ENCODE results near the gene HPS5.

The HPS5 gene

DNA sequence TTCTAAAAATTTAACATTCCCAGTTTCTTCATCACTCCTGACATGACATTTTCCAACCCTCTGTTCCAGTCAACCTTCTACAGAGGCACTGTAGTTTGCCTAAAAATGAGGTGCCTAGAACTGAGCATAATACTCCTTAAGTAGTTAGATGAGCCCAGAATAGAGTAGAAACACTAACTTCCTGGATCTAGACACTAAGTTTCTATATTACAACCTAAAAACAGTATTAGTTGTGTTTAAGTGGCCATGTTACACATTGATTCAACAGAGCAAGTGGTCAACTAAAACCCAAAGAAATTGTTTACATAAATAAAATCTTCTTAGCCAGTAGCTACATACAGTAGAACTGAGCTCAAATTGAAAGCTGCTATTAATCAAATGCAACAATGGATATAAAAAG is 1.3 kb downstream of the HPS5 start:
- peak; percentile 30 for DNase-seq (ENCODE audit: low spot score)

DNA sequence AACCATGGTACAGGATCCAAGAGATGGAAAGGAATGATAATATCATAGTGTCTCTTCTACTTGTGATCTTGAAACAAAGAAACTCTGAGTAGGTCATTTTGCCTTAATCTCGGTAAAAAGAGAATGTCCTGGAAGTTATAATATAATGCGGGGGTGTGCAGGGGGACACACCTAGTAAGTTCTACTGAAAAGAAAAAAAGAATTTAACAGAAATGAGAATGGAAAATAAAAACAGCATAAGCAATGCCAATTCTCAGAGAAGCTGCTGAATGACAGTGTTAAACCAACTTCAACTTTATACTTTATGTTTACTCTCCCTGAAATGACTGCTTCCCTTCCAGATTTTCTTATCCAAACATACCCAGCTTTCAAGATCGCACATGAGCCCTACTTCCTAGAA is 2.0 kb downstream of the HPS5 start:
- DNase-seq (ENCODE audit: low spot score), result no peak

DNA sequence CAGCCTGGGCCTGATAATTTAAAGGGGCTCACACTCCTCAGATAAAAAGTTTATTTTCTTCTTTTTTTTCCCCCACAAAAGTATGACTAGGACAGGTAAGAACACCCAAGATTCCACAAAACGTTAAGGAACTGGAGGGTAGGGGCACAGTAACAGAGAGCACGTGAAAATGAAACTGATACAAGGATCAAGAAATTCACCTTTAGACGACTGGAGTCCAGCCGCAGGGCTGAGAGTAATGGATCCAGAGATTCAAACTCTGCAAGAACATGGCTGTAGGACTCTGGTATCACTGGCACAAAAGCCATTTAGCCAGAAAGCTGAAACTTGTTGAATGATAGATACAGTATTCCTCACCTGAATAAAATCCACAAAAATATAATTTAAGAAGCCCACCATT is 4.4 kb downstream of the HPS5 start:
- DNase-seq (ENCODE audit: low spot score), result no peak

DNA sequence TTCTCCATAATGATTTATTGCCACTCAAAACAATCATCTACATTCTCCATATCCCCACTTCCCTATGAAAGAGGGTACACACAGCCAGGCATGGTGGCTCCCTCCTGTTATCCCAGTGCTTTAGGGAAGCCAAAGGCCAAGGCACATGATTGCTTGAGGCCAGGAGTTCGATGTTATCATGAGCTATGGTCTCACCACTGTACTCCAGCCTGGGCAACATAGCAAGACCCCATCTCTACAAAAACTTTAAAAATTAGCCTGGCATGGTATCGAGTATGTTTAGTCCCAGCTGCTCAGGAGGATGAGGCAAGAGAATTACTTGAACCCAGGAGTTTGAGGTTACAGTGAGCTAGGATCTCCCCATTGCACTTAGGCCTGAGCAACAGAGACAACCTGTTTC is 6.0 kb downstream of the HPS5 start:
- no peak for DNase-seq (ENCODE audit: low spot score)

DNA sequence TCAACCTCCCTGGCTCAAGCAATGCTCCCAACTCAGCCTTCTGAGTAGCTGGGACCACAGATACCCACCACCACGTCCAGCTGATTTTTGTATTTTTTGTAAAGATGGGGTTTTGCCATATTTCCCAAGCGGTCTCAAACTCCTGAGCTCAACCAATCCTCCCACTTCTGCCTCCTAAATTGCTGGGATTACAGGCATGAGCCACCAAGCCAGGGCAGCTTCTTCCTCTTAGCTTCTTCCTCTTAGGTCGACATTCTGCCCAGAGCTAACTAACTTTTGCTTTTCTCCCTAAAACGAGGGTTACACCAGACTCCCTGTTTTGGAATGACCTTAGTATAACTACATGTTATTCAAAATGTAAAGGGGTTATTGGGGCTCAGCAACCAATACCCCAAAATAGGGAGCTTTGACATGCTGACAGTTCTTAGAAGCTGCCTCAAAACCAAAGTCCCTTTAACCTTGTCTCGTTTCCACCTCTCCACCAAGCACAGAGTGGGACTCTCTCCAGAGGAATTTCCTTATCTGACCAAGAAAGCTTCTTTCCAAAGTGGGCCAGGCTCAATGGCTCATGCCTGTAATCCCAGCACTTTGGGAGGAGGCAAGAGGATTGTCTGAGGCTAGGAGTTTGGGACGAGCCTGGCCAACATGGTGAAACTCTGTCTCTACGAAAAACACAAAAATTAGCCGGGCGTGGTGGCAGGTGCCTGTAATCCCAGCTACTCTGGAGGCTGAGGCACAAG is 7.0 kb downstream of the HPS5 start:
- no peak for DNase-seq (ENCODE audit: low spot score)

DNA sequence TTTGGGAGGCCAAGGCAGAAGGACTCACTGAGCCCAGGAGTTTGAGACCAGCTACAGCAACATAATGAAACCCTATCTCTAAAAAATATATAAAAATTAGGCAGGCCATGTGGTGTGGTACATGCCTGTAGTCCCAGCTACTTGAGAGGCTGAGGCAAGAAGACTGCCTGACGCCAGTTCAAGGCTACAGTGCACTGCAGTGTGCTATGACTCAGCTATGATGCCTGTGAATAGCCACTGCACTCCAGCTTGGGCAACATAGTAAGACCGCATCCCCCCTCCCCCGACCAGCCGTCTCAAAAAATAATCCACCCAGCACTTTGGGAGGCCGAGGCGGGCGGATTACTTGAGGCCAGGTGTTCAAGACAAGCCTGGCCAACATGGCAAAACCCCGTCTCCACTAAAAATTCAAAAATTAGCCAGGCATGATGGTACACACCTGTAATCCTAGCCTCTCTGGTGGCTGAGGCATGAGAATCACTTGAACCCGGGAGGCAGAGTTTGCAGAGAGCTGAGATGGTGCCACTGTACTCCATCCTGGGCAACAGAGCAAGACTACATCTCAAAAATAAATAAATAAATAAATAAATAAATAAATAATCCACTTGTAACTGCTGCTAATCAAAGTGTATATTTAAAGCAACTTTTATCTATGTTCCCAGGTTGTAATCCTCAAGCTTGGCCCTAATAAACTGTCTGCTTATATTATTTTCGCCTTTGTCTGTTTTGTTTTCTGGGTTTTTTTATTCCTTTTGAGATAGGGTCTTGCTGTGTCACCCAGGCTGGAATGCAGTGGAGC is 7.8 kb downstream of the HPS5 start:
- DNase-seq (ENCODE audit: low spot score), result no peak

DNA sequence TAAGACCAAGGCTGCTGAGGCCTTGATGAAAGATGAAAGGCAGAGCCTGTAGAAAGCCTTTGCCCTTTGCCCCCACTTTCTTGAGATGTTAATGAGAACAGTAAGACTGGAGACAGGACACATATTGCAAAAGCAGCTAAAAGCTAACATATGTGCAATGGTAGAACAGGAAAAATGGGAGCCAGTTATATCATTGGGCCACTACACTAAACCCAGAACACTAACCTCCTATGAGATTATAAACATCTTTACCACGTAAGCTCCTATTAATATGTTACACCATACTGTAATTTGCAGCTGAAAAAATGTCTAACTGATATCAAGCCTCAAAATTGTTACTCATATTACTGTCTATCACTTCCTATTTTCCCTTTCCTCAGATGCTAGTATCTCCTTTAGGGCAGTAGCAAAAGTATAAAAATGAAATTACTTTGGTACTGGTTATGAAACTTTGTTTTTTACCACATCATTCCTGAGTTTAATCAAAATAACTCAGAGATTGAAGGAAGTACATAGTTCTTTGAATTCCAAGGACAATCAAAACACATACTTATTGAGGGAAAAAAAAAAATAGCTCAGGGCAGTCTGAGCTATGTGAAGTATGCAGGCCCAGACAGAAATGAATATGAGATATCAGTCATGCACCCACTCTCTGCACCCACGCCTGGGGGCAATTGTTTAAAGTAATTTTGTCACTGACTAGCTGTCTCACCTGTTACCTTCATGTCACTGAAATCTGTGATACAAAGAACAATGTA is 9.1 kb downstream of the HPS5 start:
- no peak for DNase-seq (ENCODE audit: low spot score)

DNA sequence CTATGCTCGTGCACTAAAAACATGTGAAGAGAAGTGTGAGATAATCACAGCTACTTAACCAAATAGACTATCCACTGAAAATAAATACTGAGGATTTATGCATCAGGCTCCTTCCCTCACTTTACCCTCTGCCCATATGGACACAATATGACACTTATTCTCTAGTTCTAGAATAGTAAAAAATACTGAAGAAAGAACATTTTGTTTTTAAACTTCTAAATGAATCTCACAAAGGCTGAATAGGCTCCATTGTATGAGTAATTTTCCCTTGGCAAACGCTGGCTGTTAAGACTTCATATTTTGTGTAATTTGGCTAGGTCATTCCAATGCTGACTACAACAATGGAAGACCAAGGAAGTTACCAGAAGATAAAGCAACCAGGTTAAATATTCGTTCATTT is 9.9 kb downstream of the HPS5 start:
- no peak for DNase-seq (ENCODE audit: low spot score)

DNA sequence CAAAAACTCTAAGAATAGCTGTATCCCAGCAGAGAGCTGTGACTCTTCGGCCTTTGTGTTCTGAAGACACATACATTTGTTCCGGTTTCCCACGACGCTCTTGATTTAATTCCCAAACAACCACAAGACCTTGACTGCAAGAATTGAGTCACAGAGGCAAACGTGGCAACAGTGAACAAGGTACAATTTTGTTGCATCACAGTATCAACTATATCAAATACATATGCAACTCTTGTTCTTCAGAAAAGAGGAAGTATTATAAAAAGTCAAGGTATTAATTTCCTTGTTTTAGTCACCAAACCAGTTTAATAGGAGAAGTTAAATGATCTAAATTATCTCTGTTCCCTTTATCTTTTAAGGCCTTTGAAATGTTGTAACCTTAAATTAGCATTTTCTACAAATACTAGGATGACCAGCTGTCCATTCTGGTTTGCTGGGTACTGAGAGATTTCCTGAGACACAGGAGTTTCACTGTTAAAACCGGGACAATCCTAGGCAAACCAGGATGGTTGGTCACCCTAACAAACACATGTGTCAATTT is 11.1 kb downstream of the HPS5 start:
- no peak for DNase-seq (ENCODE audit: low spot score)

DNA sequence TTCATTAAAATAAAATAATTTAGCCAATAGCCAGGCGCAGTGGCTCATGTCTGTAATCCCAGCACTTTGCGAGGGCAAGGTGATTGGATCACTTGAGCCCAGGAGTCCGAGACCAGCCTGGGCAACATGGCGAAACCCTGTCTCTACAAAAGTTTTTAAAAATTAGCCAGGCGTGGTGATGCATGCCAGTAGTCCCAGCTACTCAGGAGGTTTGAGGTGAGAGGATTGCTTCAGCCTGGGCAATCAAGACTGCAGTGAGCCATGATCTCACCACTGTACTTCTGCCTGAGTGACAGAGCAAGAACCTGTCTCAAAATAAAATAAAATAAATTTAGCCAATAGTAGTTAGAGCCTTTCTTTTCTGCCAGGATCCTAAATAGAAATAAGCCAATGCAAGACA is 12.2 kb downstream of the HPS5 start:
- DNase-seq (ENCODE audit: low spot score), result no peak

DNA sequence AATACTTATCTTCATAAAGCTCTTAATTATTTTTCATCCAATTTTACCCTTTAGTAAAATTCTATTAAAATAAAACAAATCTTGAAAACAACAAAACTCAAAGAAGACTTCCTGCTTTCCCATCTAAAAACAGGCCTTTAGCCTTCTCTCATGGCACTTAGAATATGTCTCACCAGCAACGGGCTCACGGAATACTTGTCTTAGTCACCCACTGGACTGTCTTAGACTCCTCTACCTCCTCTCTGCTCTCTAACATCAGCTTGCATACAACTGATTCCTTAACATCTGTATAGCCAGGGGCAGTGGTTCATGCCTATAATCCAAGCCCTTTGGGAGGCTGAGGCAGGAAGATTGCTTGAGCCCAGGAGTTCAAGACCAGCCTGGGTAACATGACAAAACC is 13.7 kb downstream of the HPS5 start:
- DNase-seq (ENCODE audit: low spot score), result no peak

DNA sequence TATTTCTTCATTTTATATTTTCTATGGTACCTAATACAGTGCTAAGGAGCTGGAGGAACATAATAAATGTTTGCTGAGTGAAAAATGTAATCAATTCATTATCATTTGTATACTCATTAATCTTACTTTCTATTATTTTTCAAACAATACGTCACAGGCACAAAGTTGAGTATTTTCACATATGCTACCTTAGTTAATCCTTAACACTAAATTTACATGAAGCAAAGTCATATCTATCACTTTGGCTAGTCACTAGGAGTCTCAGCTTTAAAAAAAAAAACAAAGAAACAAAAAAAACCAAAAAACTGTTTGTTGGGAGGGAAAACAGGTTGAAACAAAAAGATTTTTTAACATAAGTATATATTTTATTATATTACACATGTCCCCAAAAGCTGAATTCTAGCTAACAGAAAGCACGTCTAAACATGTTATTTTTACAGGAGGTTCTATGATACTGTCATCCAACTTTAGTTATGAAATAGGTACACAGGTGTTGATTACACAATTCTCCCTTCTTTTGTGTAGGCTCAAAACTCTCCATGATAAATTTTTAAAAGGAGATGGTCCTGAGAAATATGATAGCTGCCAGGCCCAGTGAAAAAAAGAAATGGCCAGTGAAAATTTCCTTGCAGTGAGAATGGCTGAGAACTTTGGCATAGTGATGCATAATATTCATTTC is 14.3 kb downstream of the HPS5 start:
- DNase-seq (ENCODE audit: low spot score), result no peak

DNA sequence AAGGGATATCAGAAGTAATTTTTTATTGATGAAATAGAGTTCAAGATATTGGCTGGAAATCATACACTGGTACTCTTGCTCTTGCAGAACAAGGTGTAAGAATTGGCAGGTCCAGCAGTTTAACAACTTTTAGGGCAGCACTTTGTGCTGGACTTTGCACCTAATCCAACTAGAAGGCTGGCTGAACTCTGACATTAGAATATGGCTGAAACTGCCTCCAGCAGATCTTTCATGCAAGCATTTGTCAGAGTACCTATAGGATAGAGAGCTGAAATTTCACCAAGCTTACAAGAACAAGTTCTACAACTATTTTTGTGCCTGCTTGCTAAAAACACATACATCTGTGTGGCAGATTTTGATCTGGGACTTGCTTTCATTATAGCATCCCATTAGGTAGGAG is 17.2 kb downstream of the HPS5 start:
- no peak for DNase-seq (ENCODE audit: low spot score)

DNA sequence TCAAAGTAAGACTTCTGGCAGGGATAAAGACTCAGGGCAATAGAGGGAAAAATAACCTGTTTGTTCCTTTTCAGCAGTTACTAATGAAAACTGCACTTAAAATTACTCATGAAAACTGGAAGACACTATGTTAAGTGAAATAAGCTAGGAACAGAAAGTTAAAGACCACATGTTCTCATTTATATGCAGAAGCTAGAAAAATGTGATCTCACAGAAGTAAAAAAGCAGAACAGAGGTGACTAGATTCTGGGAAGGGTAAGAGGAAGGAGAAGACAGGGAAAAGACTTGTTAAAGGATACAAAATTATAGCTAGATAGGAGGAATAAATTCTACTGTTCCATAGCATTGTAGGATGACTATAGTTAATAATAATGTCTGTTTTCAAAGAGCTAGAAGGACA is 22.2 kb downstream of the HPS5 start:
- DNase-seq (ENCODE audit: low spot score), result no peak

DNA sequence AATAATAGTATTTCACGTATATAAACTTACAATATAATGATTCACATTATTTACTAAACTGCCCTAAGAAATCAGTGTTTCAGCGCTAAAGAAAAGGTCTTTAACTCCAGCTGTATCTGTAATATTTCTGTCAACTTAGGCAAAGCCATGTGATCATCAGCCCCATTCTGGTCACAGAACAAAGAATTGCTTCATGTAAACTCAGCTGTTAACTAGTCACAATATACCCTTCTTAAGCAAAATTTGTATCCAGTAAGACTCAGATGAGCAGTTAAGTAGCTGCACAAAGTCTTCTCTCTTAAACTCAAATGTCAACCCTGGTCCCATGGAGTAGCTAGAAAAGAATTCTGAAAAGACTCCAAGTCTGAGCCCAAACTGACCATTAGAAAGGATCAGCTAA is 26.6 kb downstream of the HPS5 start:
- DNase-seq (ENCODE audit: low spot score), result no peak

DNA sequence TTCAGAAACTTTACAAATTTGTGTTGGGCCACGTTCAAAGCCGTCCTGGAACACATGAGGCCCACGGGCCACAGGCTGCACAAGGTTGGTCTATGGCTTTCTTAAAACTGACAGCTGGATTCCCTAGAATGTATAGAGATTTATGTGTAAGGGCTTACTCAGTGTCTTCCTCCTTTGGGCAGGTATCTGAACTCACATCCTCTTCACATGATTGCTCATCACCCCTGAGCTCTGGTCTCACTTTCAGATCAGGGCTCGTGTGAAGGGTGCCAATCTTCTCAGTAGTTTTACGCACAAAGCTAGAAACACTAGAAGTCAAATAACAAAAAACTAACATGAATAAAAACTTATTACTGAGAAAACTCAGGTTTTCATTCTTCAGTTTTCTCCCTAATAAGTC is 27.1 kb downstream of the HPS5 start:
- no peak for DNase-seq (ENCODE audit: low spot score)

DNA sequence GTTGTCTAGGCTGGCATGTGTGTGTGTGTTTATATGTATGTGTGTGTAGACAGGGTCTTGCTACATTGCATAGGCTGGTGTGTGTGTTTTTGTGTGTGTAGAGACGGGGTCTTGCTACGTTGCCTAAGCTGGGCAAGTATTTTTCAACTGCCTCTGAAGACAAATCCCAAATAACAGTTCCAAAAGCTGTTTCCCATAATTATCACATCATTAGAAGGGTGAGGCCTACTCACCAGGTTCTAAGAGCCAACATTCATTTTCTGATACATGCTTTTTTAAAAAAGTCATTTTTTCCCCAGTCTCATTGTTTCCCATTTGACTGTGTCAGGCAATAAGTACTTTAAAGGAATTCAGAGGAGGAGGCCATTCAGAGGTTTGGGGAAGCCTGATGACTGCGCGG is 33.0 kb downstream of the HPS5 start:
- DNase-seq (ENCODE audit: low spot score), result no peak

DNA sequence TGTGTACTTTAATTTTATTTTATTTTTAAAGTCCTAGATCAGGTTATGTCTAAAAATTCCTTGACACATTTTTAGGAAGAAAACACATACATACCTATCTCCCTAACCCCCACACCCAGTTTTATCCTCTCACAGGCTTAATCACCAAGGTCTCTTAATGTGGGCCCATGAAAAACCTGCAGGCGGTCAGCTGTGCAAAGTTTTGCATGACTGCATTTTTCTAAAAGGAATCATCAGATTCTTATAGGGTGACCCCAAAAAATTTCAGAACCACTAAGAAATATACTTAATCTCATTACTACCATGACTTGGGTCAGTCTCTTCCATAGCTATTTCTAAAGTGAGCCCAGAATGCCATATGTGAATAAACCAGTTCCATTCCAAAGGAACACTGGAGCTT is 36.1 kb downstream of the HPS5 start:
- no peak for DNase-seq (ENCODE audit: low spot score)

DNA sequence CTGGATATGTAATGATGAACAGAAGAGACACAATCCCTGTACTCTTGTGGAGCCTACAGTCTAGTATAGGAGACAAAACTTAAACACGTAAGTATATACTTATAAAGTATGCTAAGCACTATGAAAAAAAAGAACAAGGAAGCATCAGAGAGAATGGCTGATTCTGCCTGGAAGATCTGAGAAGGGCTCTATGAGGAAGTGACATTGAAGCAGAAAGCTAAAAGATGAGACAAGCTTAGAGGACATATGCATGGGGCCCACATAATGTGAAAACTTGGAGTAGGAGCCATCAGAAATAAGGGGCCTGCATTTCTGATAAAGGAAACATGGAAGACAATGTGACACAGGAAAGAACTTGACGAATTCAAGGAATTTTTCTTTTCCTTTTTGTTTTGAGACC is 39.3 kb downstream of the HPS5 start:
- DNase-seq (ENCODE audit: low spot score), result no peak

DNA sequence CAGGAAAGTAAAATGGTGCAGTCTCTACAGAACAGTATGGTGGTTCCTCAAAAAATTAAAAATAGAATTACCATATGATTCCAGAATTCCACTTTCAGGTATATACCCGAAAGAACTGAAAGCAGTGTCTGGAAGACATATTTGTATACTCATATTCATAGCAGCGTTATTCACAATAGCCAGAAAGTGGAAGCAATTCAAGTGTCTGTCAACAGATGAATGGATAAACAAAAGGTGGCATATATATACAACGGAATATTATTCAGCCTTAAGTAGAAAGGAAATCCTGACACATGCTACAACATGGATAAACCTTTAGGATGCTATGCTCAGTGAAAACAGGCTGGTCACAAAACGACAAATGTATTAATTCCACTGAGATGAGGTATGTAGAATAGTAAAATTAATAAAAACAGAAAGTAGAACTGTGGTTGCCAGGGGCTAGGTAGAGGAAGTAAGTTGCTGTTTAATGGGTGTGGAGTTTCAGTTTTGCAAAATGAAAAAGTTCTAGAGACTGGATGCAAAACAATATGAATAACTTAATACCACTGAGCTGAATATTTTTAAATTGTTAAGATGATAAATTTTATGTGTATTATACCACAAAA is 41.4 kb downstream of the HPS5 start:
- no peak for DNase-seq (ENCODE audit: low spot score)

DNA sequence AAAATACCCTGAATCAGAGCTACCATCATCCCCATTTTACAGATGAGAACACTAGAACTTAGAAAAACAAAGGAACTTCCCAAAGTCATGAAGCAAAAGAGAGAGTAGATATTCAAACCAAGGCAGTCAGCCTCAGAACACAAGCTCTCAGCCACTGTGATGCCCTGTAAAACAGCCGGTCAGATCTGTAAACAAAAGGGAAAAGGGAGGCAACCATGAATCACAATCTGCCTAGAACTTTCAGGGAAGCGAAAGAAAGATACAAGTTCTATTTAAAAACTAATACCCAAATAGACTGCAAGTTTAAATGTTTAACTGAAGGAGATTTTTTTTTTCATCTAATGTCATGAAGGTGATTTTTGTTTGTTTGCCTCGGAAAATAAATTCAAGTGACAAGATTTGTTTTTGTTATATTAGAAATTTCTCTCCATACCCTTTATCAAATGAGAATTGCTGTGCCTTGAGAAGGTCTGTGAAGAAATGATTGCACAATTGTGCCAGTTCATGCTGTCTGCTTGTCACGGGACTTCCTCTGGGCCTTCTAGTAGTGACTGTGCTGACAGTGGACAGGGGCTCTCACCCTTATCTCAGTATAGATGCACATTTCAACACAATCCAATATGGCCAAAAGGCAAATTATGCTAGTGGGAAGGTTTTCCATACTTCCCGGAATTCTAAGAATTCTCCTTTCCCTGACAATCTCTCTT is 44.2 kb downstream of the HPS5 start:
- no peak for DNase-seq (ENCODE audit: low spot score)
